Suprapubic skin (tissue), 4 donors: ENCODE results near the gene NEURL1.

Experiments used
- EP300 ChIP-seq: sonication (generic); formaldehyde crosslinking; IDR thresholded peaks from one replicate; pipeline ENCODE4 v1.6.1; 2017; ENCODE audit warnings: antibody characterized with exemption
- POLR2A ChIP-seq, 2 donors: fragments of 450-650 bp; IDR thresholded peaks; one replicate each; pipeline ENCODE4 v1.6.1; 2017; ENCODE audit warnings: antibody characterized with exemption in 2 of 2, mild to moderate bottlenecking in 2 of 2, moderate library complexity in 2 of 2
- POLR2AphosphoS5 ChIP-seq, 3 donors: sonication (generic); formaldehyde crosslinking; IDR thresholded peaks; one replicate each; pipeline ENCODE4 v1.6.1; 2017; ENCODE audit warnings: antibody characterized with exemption in 3 of 3
- TF ChIP-seq, protein P1 (sequence below), 2 donors: fragments of 200-600 bp in 1 of 2; fragments of 450-650 bp in 1 of 2; sonication (generic) in 1 of 2; IDR thresholded peaks; one replicate each; pipeline ENCODE4 v1.5.1; 2016 to 2019; ENCODE audit warnings: antibody characterized with exemption in 2 of 2, mild to moderate bottlenecking in 1 of 2, moderate library complexity in 1 of 2

DNA sequence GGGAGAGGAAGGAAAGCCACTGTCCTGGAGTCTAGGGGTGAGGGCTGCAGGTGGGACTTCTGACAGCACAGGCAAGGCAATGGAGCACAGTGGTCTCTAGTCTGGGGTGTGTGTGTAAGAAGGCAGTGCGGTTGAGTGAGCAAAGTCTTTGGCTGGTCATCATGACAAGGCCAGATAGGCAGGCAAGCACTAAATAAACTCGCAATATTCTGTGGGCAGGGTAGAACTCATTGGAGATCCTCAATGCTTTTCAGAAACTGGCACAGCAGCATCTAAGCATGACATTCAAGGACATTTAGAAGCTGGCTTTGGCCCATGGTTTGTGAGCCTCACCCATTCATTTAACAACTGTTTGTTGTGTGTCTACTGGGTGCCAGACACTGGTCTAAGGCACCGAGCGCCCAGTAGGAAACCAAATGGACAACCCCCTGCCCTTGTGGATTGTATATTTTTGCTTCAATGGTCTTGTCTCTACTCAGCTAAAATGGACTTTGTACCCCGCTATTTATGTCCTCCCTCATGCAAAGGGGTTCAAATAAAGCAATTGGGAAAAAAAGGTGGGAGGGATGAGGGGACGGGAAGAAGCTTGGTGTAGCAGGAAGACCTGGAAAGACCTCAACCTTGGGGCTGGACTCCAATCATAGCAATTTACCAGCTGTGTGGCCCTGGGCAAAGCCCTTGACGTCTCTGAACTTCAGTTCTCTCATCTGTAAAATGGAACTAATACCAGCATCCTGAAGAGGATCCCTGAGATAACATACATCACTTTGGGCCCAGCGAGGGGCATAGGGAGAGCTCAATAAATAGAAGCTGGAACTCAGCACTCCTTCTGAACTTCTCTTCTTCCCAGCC, 116.0 kb downstream of the NEURL1 start:
- TF ChIP-seq POLR2AphosphoS5 (IDR thresholded peaks at IDR 0.05) (no peak), EP300 (no peak), POLR2A (IDR thresholded peaks at IDR 0.05) (no peak)
- TF ChIP-seq, protein P1, sequence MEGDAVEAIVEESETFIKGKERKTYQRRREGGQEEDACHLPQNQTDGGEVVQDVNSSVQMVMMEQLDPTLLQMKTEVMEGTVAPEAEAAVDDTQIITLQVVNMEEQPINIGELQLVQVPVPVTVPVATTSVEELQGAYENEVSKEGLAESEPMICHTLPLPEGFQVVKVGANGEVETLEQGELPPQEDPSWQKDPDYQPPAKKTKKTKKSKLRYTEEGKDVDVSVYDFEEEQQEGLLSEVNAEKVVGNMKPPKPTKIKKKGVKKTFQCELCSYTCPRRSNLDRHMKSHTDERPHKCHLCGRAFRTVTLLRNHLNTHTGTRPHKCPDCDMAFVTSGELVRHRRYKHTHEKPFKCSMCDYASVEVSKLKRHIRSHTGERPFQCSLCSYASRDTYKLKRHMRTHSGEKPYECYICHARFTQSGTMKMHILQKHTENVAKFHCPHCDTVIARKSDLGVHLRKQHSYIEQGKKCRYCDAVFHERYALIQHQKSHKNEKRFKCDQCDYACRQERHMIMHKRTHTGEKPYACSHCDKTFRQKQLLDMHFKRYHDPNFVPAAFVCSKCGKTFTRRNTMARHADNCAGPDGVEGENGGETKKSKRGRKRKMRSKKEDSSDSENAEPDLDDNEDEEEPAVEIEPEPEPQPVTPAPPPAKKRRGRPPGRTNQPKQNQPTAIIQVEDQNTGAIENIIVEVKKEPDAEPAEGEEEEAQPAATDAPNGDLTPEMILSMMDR (IDR thresholded peaks at IDR 0.05), result no peak
